PC-3 (cell line): ENCODE results near the gene SLC25A34.

Experiments
- EZH2 ChIP-seq: fragments of 300-600 bp; sonication (generic); IDR thresholded peaks from one replicate; pipeline ENCODE4 v1.6.1; 2017; ENCODE audit warnings: antibody characterized with exemption, mild to moderate bottlenecking, low read length; ENCODE audit not compliant: unreplicated experiment
- EZH2phosphoT487 ChIP-seq: fragments of 300-600 bp; sonication (generic); IDR thresholded peaks from 2 replicates; pipeline ENCODE4 v1.6.1; 2018; ENCODE audit warnings: mild to moderate bottlenecking, antibody characterized with exemption, low read length, borderline replicate concordance
- TF ChIP-seq, protein P1 (sequence below): fragments of 300-600 bp; sonication (generic); conservative IDR thresholded peaks from 2 replicates; pipeline ENCODE4 v1.5.1; 2017; ENCODE audit warnings: antibody characterized with exemption, low read depth, mild to moderate bottlenecking, low read length

DNA sequence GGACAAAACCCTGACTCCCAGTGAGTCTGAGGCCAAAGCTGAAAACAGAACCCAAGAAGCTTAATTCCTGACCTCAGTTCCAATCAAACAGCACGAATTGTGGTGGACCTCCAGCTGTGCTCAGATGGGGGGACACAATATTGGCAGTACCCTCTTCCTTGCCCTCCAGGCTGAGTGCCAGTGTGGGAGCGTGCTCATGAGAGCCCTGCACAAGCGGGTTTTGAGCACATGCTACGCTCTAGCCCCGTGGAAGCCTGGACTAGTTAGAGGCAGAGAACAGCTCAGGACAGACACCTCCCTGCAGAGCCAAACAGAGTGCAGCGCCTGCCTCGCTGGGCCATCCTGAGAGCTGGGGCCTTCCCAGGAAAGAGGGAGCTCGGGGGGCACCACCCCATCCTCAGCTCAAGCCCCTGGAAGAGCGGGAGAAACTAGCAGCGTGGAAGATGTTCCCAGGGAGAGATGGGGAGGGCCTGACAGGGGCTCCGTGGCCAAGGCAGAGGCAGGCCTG lies 2.8 kb upstream of the SLC25A34 start:
- TF ChIP-seq, protein P1, sequence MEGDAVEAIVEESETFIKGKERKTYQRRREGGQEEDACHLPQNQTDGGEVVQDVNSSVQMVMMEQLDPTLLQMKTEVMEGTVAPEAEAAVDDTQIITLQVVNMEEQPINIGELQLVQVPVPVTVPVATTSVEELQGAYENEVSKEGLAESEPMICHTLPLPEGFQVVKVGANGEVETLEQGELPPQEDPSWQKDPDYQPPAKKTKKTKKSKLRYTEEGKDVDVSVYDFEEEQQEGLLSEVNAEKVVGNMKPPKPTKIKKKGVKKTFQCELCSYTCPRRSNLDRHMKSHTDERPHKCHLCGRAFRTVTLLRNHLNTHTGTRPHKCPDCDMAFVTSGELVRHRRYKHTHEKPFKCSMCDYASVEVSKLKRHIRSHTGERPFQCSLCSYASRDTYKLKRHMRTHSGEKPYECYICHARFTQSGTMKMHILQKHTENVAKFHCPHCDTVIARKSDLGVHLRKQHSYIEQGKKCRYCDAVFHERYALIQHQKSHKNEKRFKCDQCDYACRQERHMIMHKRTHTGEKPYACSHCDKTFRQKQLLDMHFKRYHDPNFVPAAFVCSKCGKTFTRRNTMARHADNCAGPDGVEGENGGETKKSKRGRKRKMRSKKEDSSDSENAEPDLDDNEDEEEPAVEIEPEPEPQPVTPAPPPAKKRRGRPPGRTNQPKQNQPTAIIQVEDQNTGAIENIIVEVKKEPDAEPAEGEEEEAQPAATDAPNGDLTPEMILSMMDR, result no peak
- TF ChIP-seq EZH2phosphoT487, result no peak
- no peak for TF ChIP-seq EZH2
